HG03520 (cell line): ENCODE results near the gene CCDC184.
A peak's percentile ranks its signal among the peaks of the same experiment; 100 is the strongest.

Experiments used
- ATAC-seq: cut with Tn5 transposase; IDR thresholded peaks from one replicate; pipeline ENCODE4 v1.9.1; 2021; ENCODE audit warnings: mild to moderate bottlenecking, moderate library complexity; ENCODE audit not compliant: unreplicated experiment

The CCDC184 gene

GRCh38 chr12:48177982-48178381 is 5.5 kb upstream of the CCDC184 start:
- no peak for ATAC-seq

- no peak for ATAC-seq
Observed at GRCh38 chr12:48179466-48179865, 4.0 kb upstream of the CCDC184 start.

- no peak for ATAC-seq
Observed at GRCh38 chr12:48180424-48180823, 3.0 kb upstream of the CCDC184 start.

- ATAC-seq: no peak
Observed at GRCh38 chr12:48180857-48181495, 2.5 kb upstream of the CCDC184 start.

GRCh38 chr12:48182631-48183030 is 813 bp upstream of the CCDC184 start:
- no peak for ATAC-seq

GRCh38 chr12:48183876-48184548 is 568 bp downstream of the CCDC184 start:
- peak; percentile 7 for ATAC-seq

GRCh38 chr12:48184549-48184922 is 1.1 kb downstream of the CCDC184 start:
- no peak for ATAC-seq

- no peak for ATAC-seq
Observed at GRCh38 chr12:48185181-48185919, 1.9 kb downstream of the CCDC184 start.

- ATAC-seq: no peak
Observed at GRCh38 chr12:48187916-48188695, 4.7 kb downstream of the CCDC184 start.

GRCh38 chr12:48189331-48190125 is 6.1 kb downstream of the CCDC184 start:
- no peak for ATAC-seq

GRCh38 chr12:48191096-48191495 is 7.7 kb downstream of the CCDC184 start:
- no peak for ATAC-seq

GRCh38 chr12:48192861-48193260 is 9.4 kb downstream of the CCDC184 start:
- ATAC-seq: no peak

GRCh38 chr12:48193623-48194022 is 10.2 kb downstream of the CCDC184 start:
- ATAC-seq: no peak

- no peak for ATAC-seq
Observed at GRCh38 chr12:48194799-48195201, 11.4 kb downstream of the CCDC184 start.

GRCh38 chr12:48197549-48197970 is 14.1 kb downstream of the CCDC184 start:
- peak; percentile 16 for ATAC-seq

GRCh38 chr12:48197971-48198671 is 14.7 kb downstream of the CCDC184 start:
- peak; percentile 99 for ATAC-seq

GRCh38 chr12:48198672-48198971 is 15.2 kb downstream of the CCDC184 start:
- peak; percentile 10 for ATAC-seq

GRCh38 chr12:48198985-48199384 is 15.5 kb downstream of the CCDC184 start:
- no peak for ATAC-seq

- no peak for ATAC-seq
Observed at GRCh38 chr12:48199774-48200221, 16.4 kb downstream of the CCDC184 start.

GRCh38 chr12:48201091-48201490 is 17.6 kb downstream of the CCDC184 start:
- no peak for ATAC-seq
